GM23248 (cell line): ENCODE measurements around the gene PTX4.

Experiments used
- EZH2 ChIP-seq: fragments of 200-600 bp; sonication (generic); IDR thresholded peaks from 2 replicates; pipeline ENCODE4 v1.6.1; 2018; ENCODE audit warnings: antibody characterized with exemption, mild to moderate bottlenecking; ENCODE audit not compliant: insufficient read depth, poor library complexity, severe bottlenecking
- EZH2phosphoT487 ChIP-seq: fragments of 200-600 bp; sonication (generic); IDR thresholded peaks from 2 replicates; pipeline ENCODE4 v1.6.1; 2018; ENCODE audit warnings: antibody characterized with exemption, moderate library complexity, mild to moderate bottlenecking, low read depth; ENCODE audit not compliant: insufficient read depth

GRCh38 chr16:1506494-1507213, 17.9 kb upstream of the PTX4 start:
- no peak for TF ChIP-seq EZH2phosphoT487
- TF ChIP-seq EZH2 = no peak
